ENCODE results near the gene UNC5C.
"Not testable (repeated sequence)": the region's sequence is repeated elsewhere in the genome, so short reads cannot be mapped to it uniquely, and the experiment has no call there.

UNC5C gene

GRCh38 chr4:95181243-95181995 lies 367.4 kb downstream of the UNC5C start:
- no peak for TF ChIP-seq CTCF (IDR thresholded peaks at IDR 0.05; ENCODE audit: extremely low read depth, insufficient read depth, missing control alignments)
- no peak for DNase-seq (ENCODE audit: low spot score)
- in situ Hi-C loops (cut with MboI; ENCODE audit: low pct_unique_long_range_greater_than_20kb, low sequenced_read_pairs, unreplicated experiment) = no loop called here

DNA sequence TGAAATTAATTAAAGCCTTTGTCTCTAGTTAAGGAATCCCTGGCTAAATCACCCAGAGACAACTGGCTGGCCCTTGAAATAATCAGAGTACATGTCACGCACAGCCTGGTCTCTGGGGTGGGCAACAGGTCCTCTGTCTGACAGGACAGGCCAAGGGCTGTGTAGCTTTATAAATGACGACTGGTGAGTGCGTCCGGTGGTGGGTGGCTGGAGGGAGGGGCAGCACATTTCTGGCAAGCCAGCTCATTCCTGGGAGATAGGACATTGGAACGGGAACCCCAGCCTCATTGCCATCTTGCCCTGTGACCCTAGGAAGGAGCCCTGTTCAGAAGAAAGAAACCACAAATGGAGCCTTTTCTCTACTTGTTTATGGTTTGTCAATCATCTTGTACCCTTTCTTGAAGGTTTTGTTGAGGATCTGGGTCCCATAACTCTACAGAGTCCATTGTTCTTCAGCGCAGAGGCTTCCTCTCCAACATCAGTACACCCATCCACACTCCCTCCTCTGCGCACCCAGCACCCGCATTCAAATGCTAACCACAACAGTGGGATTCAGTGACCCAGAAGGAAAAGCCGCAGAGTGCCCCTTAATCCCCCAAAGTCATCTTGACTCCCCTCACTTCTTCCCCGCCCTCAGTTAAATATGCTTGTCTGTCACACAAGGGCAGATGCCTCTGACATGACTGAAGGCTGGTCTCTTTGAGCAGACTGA lies 368.1 kb downstream of the UNC5C start:
- no peak for TF ChIP-seq CTCF (IDR thresholded peaks at IDR 0.05; ENCODE audit: extremely low read depth, insufficient read depth, missing control alignments)
- in situ Hi-C loops (cut with MboI; ENCODE audit: low pct_unique_long_range_greater_than_20kb, low sequenced_read_pairs, unreplicated experiment) = no loop called here
- DNase-seq (ENCODE audit: low spot score) = no peak

DNA sequence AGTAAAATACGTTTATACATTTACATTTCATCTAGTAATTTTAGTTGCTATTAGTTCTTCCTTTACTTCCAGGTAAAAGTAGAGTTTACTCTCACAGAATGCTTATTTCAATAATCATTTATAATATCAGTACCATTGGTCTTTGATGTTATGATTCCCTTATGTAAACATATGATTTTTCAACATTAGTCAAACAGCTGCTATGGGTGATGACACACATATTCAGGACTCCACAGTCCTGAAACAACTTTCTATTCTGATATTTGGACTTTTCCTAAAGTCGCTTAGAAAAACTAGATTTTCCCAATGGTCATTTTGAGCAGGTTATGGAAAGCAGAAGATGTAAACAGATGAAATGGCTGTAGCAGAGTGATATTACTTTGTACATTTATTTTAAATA lies 369.8 kb downstream of the UNC5C start:
- no peak for DNase-seq (ENCODE audit: low spot score)
- in situ Hi-C loops (cut with MboI; ENCODE audit: low pct_unique_long_range_greater_than_20kb, low sequenced_read_pairs, unreplicated experiment) = no loop called here
- no peak for TF ChIP-seq CTCF (IDR thresholded peaks at IDR 0.05; ENCODE audit: extremely low read depth, insufficient read depth, missing control alignments)

DNA sequence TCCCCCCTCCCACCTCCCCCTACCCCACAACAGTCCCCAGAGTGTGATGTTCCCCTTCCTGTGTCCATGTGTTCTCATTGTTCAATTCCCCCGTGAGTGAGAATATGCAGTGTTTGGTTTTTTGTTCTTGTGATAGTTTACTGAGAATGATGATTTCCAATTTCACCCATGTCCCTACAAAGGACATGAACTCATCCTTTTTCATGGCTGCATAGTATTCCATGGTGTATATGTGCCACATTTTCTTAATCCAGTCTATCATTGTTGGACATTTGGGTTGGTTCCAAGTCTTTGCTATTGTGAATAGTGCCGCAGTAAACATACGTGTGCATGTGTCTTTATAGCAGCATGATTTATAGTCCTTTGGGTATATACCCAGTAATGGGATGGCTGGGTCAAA lies 377.4 kb downstream of the UNC5C start:
- DNase-seq (ENCODE audit: low spot score); in situ Hi-C loops (cut with MboI; ENCODE audit: low pct_unique_long_range_greater_than_20kb, low sequenced_read_pairs, unreplicated experiment): not testable (repeated sequence)

DNA sequence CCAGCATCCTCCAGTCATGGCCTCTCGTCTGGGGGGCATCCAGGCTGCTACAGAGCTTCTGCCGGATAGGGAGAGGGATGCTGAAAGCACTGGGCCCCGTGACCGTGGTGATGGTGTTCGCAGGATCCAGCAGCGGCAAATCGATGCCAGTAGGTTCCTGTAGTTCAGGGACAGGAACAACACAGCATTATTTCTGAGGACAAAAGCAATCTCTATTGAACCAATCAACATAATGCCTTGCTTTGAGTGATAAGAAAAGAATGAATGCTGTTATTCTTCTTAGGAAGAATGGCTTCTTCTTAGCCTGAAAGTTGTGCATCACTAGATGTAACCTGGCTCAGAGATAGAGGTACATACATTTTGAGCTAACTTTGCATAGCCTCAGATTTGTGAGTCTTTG lies 378.6 kb downstream of the UNC5C start:
- no peak for TF ChIP-seq CTCF (IDR thresholded peaks at IDR 0.05; ENCODE audit: extremely low read depth, insufficient read depth, missing control alignments)
- in situ Hi-C loops (cut with MboI; ENCODE audit: low pct_unique_long_range_greater_than_20kb, low sequenced_read_pairs, unreplicated experiment) = no loop called here
- no peak for DNase-seq (ENCODE audit: low spot score)

DNA sequence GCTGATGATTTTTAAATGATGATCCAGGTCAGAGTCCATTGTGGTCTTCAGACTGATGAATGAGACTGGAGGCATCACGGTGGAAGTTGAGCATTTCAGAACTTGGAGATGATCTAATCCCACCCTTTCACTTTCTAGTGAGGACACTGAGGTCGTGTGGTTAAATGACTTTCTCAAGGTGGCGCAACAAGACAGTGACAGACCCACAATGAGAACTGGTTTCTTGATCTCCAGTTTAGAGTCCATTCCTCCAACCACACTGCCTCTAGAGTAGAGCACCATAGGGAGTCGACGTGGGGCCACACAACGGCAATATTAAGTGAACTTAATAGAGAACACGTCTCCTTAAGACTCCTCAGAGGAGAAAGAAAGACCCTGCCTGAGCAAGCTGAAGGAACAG lies 381.0 kb downstream of the UNC5C start:
- in situ Hi-C loops (cut with MboI; ENCODE audit: low pct_unique_long_range_greater_than_20kb, low sequenced_read_pairs, unreplicated experiment) = no loop called here
- no peak for TF ChIP-seq CTCF (IDR thresholded peaks at IDR 0.05; ENCODE audit: extremely low read depth, insufficient read depth, missing control alignments)
- no peak for DNase-seq (ENCODE audit: low spot score)

DNA sequence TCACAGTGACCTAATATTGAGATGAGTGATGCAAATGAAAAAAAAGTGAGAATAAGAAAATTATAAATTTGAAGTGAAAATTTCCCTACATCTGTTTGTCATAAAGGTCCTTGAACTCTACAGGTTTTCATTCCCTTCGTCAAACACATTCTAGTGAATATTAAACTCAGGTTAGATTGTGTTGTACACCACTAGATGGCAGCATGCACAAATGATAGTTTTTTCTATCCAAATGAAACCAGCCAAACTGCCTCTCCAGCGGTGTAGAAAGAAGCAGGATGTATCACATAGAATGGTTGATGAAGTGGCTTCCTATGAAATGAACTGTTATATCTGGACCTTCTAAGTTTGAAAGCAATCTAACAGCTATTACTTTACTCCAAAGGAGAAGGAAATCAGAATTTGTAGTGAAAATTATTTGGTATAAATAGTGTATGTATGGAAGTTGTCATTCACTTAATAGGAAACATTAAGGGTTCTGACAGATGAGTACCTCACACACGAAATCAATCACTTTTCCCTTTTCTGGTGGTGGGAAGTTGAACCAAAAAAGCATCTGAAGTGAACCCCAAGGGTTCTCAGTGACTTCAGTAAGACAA lies 382.7 kb downstream of the UNC5C start:
- DNase-seq (ENCODE audit: low spot score) = peak; percentile 54
- peak; percentile 66 for TF ChIP-seq CTCF (IDR thresholded peaks at IDR 0.05; ENCODE audit: extremely low read depth, insufficient read depth, missing control alignments)
- in situ Hi-C loops (cut with MboI; ENCODE audit: low pct_unique_long_range_greater_than_20kb, low sequenced_read_pairs, unreplicated experiment) = no loop called here

Data from GM13977 (cell line).